Liver (tissue), 9 donors: ENCODE measurements around the gene S1PR1. TPM values are rescaled to one million over a fixed set of nuclear protein-coding genes. Genes with fewer than 3 reads are reported as not detected.
"Not testable (repeated sequence)": the region's sequence is repeated elsewhere in the genome, so short reads cannot be mapped to it uniquely, and the experiment has no call there.

ENCODE experiments used
- DNase-seq: peaks from one replicate; pipeline ENCODE4 v3.0.0-alpha.2; 2017; ENCODE audit warnings: low spot score
- H3K27ac ChIP-seq, 2 donors: one replicate each; pipeline ENCODE4 v1.7.0; 2013; ENCODE audit warnings: inconsistent platforms in 2 of 2, low read length in 2 of 2, control low read depth in 1 of 2, low read depth in 1 of 2, mild to moderate bottlenecking in 1 of 2
- H3K27me3 ChIP-seq, 4 donors: one replicate each; pipeline versions ENCODE4 v1.6.1 to v1.7.0; 2013; ENCODE audit warnings: low read length in 3 of 4, inconsistent platforms in 1 of 4, mild to moderate bottlenecking in 1 of 4, moderate library complexity in 1 of 4; ENCODE audit not compliant: control insufficient read depth in 4 of 4, insufficient read depth in 4 of 4
- H3K36me3 ChIP-seq, 4 donors: one replicate each; pipeline versions ENCODE4 v1.6.1 to v1.7.0; 2013; ENCODE audit warnings: low read length in 3 of 4, mild to moderate bottlenecking in 3 of 4, low read depth in 1 of 4, moderate library complexity in 1 of 4; ENCODE audit not compliant: control insufficient read depth in 4 of 4, insufficient read depth in 3 of 4
- H3K4me1 ChIP-seq, 4 donors: one replicate each; pipeline versions ENCODE4 v1.6.1 to v1.7.0; 2013; ENCODE audit warnings: low read length in 3 of 4, mild to moderate bottlenecking in 3 of 4, moderate library complexity in 1 of 4; ENCODE audit not compliant: control insufficient read depth in 4 of 4, insufficient read depth in 4 of 4
- H3K4me3 ChIP-seq, 3 donors: one replicate each; pipeline versions ENCODE4 v1.6.1 to v1.7.0; 2013; ENCODE audit warnings: low read length in 3 of 3, control low read depth in 1 of 3, low read depth in 1 of 3, mild to moderate bottlenecking in 1 of 3
- H3K9ac ChIP-seq, 2 donors: one replicate each; pipeline ENCODE4 v1.7.0; 2013; ENCODE audit warnings: low read length in 2 of 2, mild to moderate bottlenecking in 2 of 2, moderate library complexity in 2 of 2, control low read depth in 1 of 2, low read depth in 1 of 2
- H3K9me3 ChIP-seq, 4 donors: one replicate each; pipeline versions ENCODE4 v1.6.1 to v1.7.0; 2013; ENCODE audit warnings: low read length in 3 of 4; ENCODE audit not compliant: control insufficient read depth in 4 of 4
- CTCF ChIP-seq: fragments of 150-350 bp; IDR thresholded peaks from 2 replicates; pipeline ENCODE4 v1.5.1; 2017; ENCODE audit warnings: improper control_type of control experiment, low read depth, low read length; ENCODE audit not compliant: missing input control
- EGR1 ChIP-seq, 2 donors: IDR thresholded peaks; 2 replicates each; pipeline ENCODE4 v1.6.1; 2016 to 2018; ENCODE audit warnings: antibody characterized with exemption in 2 of 2, low read depth in 2 of 2
- FOXA1 ChIP-seq: IDR thresholded peaks from 2 replicates; pipeline ENCODE4 v1.6.1; 2016; ENCODE audit warnings: antibody characterized with exemption
- FOXA2 ChIP-seq: IDR thresholded peaks from 2 replicates; pipeline ENCODE4 v1.6.1; 2016; ENCODE audit warnings: antibody characterized with exemption
- HNF4G ChIP-seq: IDR thresholded peaks from 2 replicates; pipeline ENCODE4 v1.6.1; 2016; ENCODE audit warnings: antibody characterized with exemption
- MAX ChIP-seq: IDR thresholded peaks from 2 replicates; pipeline ENCODE4 v1.6.1; 2016; ENCODE audit warnings: antibody characterized with exemption
- NR2F2 ChIP-seq: IDR thresholded peaks from 2 replicates; pipeline ENCODE4 v1.6.1; 2016; ENCODE audit warnings: antibody characterized with exemption
- RAD21 ChIP-seq, 2 donors: IDR thresholded peaks; 2 replicates each; pipeline ENCODE4 v1.6.1; 2016; ENCODE audit warnings: antibody characterized with exemption in 2 of 2, mild to moderate bottlenecking in 2 of 2
- TAF1 ChIP-seq: conservative IDR thresholded peaks from 2 replicates; pipeline ENCODE4 v1.6.1; 2016; ENCODE audit warnings: antibody characterized with exemption, mild to moderate bottlenecking
- WGBS: extraction: QIAGEN DNeasy Blood & Tissue Kit; methylation state at CpG from one replicate; pipeline ENCODE4 v1.1.7; 2013; 5-methylcytosine and 5-hydroxymethylcytosine counted together
- polyA plus RNA-seq, 2 donors: library from polyadenylated mRNA; stranded (reverse) in 1 of 2; unstranded in 1 of 2; fragments of 200-250 nt in 1 of 2; fragments of >200 nt in 1 of 2; fragmentation: Nextera tagmentation in 1 of 2; extraction: Ambion mirVana in 1 of 2; gene quantifications; one replicate each; pipeline versions ENCODE4 v1.2.1 to v1.2.3, GENCODE V29; 2013 to 2015
- total RNA-seq, 2 donors: library from RNA; depleted of rRNA; stranded (reverse); fragments of >200 nt; gene quantifications; one replicate each; pipeline ENCODE4 v1.2.3, GENCODE V29; 2014
- donor health status: healthy.
- donor health status: healthy.
- donor health status: healthy.
- donor health status: healthy.
- donor health status: healthy.

Gene S1PR1
- total and polyA plus RNA-seq, 4 donors = 7.8 to 13.9 (median 11.1) TPM

- H3K4me3 ChIP-seq = no peak overlapping the region
- H3K36me3 ChIP-seq = no peaks in the 10 kb centered on the region
- no peak for DNase-seq
- no peak overlapping the region for H3K27ac ChIP-seq
- H3K9me3 ChIP-seq = no peaks in the 10 kb centered on the region
- H3K9ac ChIP-seq = no peak overlapping the region
- TF ChIP-seq FOXA1 (no peak), TAF1 (no peak)
- no peaks in the 10 kb centered on the region for H3K27me3 ChIP-seq
- WGBS = 94% methylated on average over 6 of the region's 6 CpGs
- H3K4me1 ChIP-seq = no peaks in the 10 kb centered on the region
These were observed 8.2 kb upstream of the S1PR1 start for GRCh38 chr1:101228424-101229134.

- H3K27me3 ChIP-seq, H3K27ac ChIP-seq, H3K4me3 ChIP-seq, H3K36me3 ChIP-seq, H3K9ac ChIP-seq, H3K9me3 ChIP-seq, DNase-seq: not testable (repeated sequence)
- H3K4me1 ChIP-seq = peaks cover 0 to 16% (median 7%) of the 10 kb centered on the region in 4 donors
These were observed 4.6 kb upstream of the S1PR1 start for GRCh38 chr1:101232182-101232581.

GRCh38 chr1:101233495-101233894 is 3.3 kb upstream of the S1PR1 start:
- Histone ChIP-seq H3K27me3 (no peaks in the 10 kb centered on the region), H3K36me3 (no peaks in the 10 kb centered on the region), H3K27ac (no peak overlapping the region), H3K4me3 (no peak overlapping the region), H3K9me3 (no peaks in the 10 kb centered on the region), H3K4me1 (peaks cover 0 to 23% (median 7%) of the 10 kb centered on the region in 4 donors), H3K9ac (no peak overlapping the region)
- DNase-seq = no peak
- TF ChIP-seq TAF1 (no peak), HNF4G (no peak), RAD21 (IDR thresholded peaks at IDR 0.05) (no peak), FOXA2 (no peak), CTCF (no peak), NR2F2 (no peak)
- 92% methylated on average over 7 of the region's 7 CpGs for whole genome bisulfite sequencing

GRCh38 chr1:101235216-101235695 is 1.6 kb upstream of the S1PR1 start:
- Histone ChIP-seq H3K27me3 (no peaks in the 10 kb centered on the region), H3K27ac (peak overlapping the region in 1 of 2 donors; percentile 91), H3K4me1 (peaks cover 0 to 41% (median 19%) of the 10 kb centered on the region in 4 donors), H3K9ac (no peak overlapping the region), H3K9me3 (no peaks in the 10 kb centered on the region), H3K36me3 (peaks cover 0 to 12% (median 5%) of the 10 kb centered on the region in 4 donors), H3K4me3 (peak overlapping the region; percentile 59 to 72 (median 68))
- DNase-seq = no peak
- WGBS = 44% methylated on average over 6 of the region's 6 CpGs
- TF ChIP-seq EGR1 (IDR thresholded peaks at IDR 0.05; ENCODE audit: low read depth in 2 of 2) = no peak
- TF ChIP-seq TAF1 = no peak
- TF ChIP-seq HNF4G = no peak
- TF ChIP-seq NR2F2 = no peak
- TF ChIP-seq MAX = no peak
